Lung (tissue), 12 donors: Measurements from ENCODE around the gene OR10R2. TPM values are rescaled to one million over a fixed set of nuclear protein-coding genes. Genes with fewer than 3 reads are reported as not detected.

Experiments
- ATAC-seq: fragments of 200-7000 bp; cut with Tn5 transposase; one replicate; pipeline ENCODE4 v1.9.1; 2020; ENCODE audit warnings: moderate number of reproducible peaks; ENCODE audit not compliant: insufficient read depth, low FRiP score
- DNase-seq, 3 donors: peaks; one replicate each; pipeline ENCODE4 v3.0.0-alpha.2; 2013 to 2017
- H3K27ac ChIP-seq, 2 donors: one replicate each; pipeline ENCODE4 v1.5.1; 2013; ENCODE audit warnings: mild to moderate bottlenecking in 2 of 2, moderate library complexity in 2 of 2, control low read depth in 1 of 2, inconsistent platforms in 1 of 2, low read depth in 1 of 2, low read length in 1 of 2
- H3K27me3 ChIP-seq, 3 donors: one replicate each; pipeline ENCODE4 v1.5.1; 2013; ENCODE audit warnings: low read length in 2 of 3; ENCODE audit not compliant: control insufficient read depth in 3 of 3, insufficient read depth in 3 of 3
- H3K36me3 ChIP-seq, 4 donors: one replicate each; pipeline ENCODE4 v1.5.1; 2013; ENCODE audit warnings: low read length in 4 of 4, mild to moderate bottlenecking in 1 of 4, moderate library complexity in 1 of 4; ENCODE audit not compliant: control insufficient read depth in 4 of 4, insufficient read depth in 4 of 4
- H3K4me1 ChIP-seq, 5 donors: one replicate each; pipeline ENCODE4 v1.5.1; 2013; ENCODE audit warnings: low read length in 5 of 5, mild to moderate bottlenecking in 2 of 5, moderate library complexity in 1 of 5; ENCODE audit not compliant: control insufficient read depth in 5 of 5, insufficient read depth in 5 of 5
- H3K4me3 ChIP-seq: one replicate; pipeline ENCODE4 v1.5.1; 2013; ENCODE audit warnings: mild to moderate bottlenecking, control low read depth, moderate library complexity
- H3K9ac ChIP-seq, 2 donors: one replicate each; pipeline ENCODE4 v1.5.1; 2013; ENCODE audit warnings: low read length in 2 of 2, control low read depth in 1 of 2; ENCODE audit not compliant: insufficient read depth in 1 of 2
- H3K9me3 ChIP-seq, 4 donors: one replicate each; pipeline ENCODE4 v1.5.1; 2013; ENCODE audit warnings: low read length in 3 of 4, mild to moderate bottlenecking in 1 of 4, moderate library complexity in 1 of 4; ENCODE audit not compliant: control insufficient read depth in 4 of 4, insufficient read depth in 3 of 4
- CTCF ChIP-seq: IDR thresholded peaks from 2 replicates; pipeline ENCODE4 v1.5.1; 2012; ENCODE audit warnings: mild to moderate bottlenecking; ENCODE audit errors: control extremely low read depth, extremely low read depth
- WGBS, 2 donors: extraction: QIAGEN DNeasy Blood & Tissue Kit; methylation state at CpG; one replicate each; pipeline ENCODE4 v1.1.7; 2013; 5-methylcytosine and 5-hydroxymethylcytosine counted together
- polyA plus RNA-seq, 2 donors: library from polyadenylated mRNA; stranded (reverse); fragments of 200-250 nt; gene quantifications; one replicate each; pipeline ENCODE4 v1.2.1, GENCODE V29; 2013
- total RNA-seq, 2 donors: library from RNA; depleted of rRNA in 1 of 2; stranded (reverse); fragments of >200 nt in 1 of 2; gene quantifications; one replicate each; pipeline ENCODE4 v1.2.1, GENCODE V29; 2014 to 2021
- donor health status: control.
- donor health status: control.
- donor health status: Bipolar disorder and iron deficiency.
- donor health status: healthy.
- donor health status: DM: yes; HTN: yes; CAD: no.

Gene OR10R2
- total and polyA plus RNA-seq, 4 donors: not detected

GRCh38 chr1:158493054-158493453 lies 21.0 kb downstream of the OR10R2 start:
- H3K9me3 ChIP-seq: no peaks in the 10 kb centered on the region
- WGBS, 2 donors: 82 to 94% methylated on average over 3 of the region's 3 CpGs
- DNase-seq (no peak), ATAC-seq (no peak)
- no peaks in the 10 kb centered on the region for H3K36me3 ChIP-seq
- no peaks in the 10 kb centered on the region for H3K27me3 ChIP-seq
- no peak overlapping the region for H3K9ac ChIP-seq
- TF ChIP-seq CTCF: no peak
- H3K4me3 ChIP-seq: no peak overlapping the region
- no peak overlapping the region for H3K27ac ChIP-seq
- no peaks in the 10 kb centered on the region for H3K4me1 ChIP-seq

- WGBS, 2 donors: 19 to 32% methylated on average over 2 of the region's 2 CpGs
Measured at GRCh38 chr1:158494796-158495195, 22.8 kb downstream of the OR10R2 start.

GRCh38 chr1:158496374-158496773 lies 24.4 kb downstream of the OR10R2 start:
- ATAC-seq (no peak), DNase-seq (peak in 2 of 3 donors; percentile 18 to 30)
- H3K27me3 ChIP-seq: no peaks in the 10 kb centered on the region
- H3K4me1 ChIP-seq: no peaks in the 10 kb centered on the region
- WGBS, 2 donors: 36 to 40% methylated on average over 2 of the region's 2 CpGs
- H3K27ac ChIP-seq: no peak overlapping the region
- no peak overlapping the region for H3K9ac ChIP-seq
- H3K9me3 ChIP-seq: peaks cover 0 to 2% (median 0%) of the 10 kb centered on the region in 4 donors
- H3K4me3 ChIP-seq: no peak overlapping the region
- no peaks in the 10 kb centered on the region for H3K36me3 ChIP-seq
- no peak for TF ChIP-seq CTCF

More at GRCh38 chr1:158494796-158495195, 22.8 kb downstream of the OR10R2 start:
- Histone ChIP-seq H3K27ac (no peak overlapping the region), H3K9me3 (no peaks in the 10 kb centered on the region), H3K4me3 (no peak overlapping the region), H3K9ac (no peak overlapping the region), H3K4me1 (no peaks in the 10 kb centered on the region), H3K27me3 (no peaks in the 10 kb centered on the region), H3K36me3 (no peaks in the 10 kb centered on the region)
- DNase-seq (no peak), ATAC-seq (no peak)
- TF ChIP-seq CTCF: no peak

GRCh38 chr1:158506369-158506987 lies 34.5 kb downstream of the OR10R2 start:
- Histone ChIP-seq H3K9me3 (peaks cover 0 to 2% (median 0%) of the 10 kb centered on the region in 4 donors), H3K27me3 (no peaks in the 10 kb centered on the region), H3K27ac (no peak overlapping the region), H3K36me3 (no peaks in the 10 kb centered on the region), H3K4me3 (no peak overlapping the region), H3K4me1 (no peaks in the 10 kb centered on the region), H3K9ac (no peak overlapping the region)
- peak; percentile 9 for TF ChIP-seq CTCF
- ATAC-seq (no peak), DNase-seq (peak in 2 of 3 donors; percentile 11 to 16)
- WGBS, 2 donors: 28 to 39% methylated on average over 1 of the region's 1 CpG
